22Rv1 (cell line): Measurements from ENCODE around the gene DCTD.

Experiments used
- ZFX ChIP-seq: fragments of 450-650 bp; IDR thresholded peaks from 2 replicates; pipeline ENCODE4 v1.6.1; 2017; ENCODE audit warnings: antibody characterized with exemption, borderline replicate concordance
- TF ChIP-seq, protein P1 (sequence below): fragments of 450-650 bp; IDR thresholded peaks from 2 replicates; pipeline ENCODE4 v1.5.1; 2017; ENCODE audit warnings: mild to moderate bottlenecking

- TF ChIP-seq, protein P1, sequence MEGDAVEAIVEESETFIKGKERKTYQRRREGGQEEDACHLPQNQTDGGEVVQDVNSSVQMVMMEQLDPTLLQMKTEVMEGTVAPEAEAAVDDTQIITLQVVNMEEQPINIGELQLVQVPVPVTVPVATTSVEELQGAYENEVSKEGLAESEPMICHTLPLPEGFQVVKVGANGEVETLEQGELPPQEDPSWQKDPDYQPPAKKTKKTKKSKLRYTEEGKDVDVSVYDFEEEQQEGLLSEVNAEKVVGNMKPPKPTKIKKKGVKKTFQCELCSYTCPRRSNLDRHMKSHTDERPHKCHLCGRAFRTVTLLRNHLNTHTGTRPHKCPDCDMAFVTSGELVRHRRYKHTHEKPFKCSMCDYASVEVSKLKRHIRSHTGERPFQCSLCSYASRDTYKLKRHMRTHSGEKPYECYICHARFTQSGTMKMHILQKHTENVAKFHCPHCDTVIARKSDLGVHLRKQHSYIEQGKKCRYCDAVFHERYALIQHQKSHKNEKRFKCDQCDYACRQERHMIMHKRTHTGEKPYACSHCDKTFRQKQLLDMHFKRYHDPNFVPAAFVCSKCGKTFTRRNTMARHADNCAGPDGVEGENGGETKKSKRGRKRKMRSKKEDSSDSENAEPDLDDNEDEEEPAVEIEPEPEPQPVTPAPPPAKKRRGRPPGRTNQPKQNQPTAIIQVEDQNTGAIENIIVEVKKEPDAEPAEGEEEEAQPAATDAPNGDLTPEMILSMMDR: no peak
- no peak for TF ChIP-seq ZFX
Measured at GRCh38 chr4:182885022-182885737, 32.0 kb downstream of the DCTD start.
